Eye (tissue), 1 donor: ENCODE data around the gene PARD3.
"Not testable (repeated sequence)": the region's sequence is repeated elsewhere in the genome, so short reads cannot be mapped to it uniquely, and the experiment has no call there.

ENCODE experiments used
- DNase-seq: peaks from one replicate; pipeline ENCODE4 v3.0.0-alpha.2; 2015

The PARD3 gene

DNA sequence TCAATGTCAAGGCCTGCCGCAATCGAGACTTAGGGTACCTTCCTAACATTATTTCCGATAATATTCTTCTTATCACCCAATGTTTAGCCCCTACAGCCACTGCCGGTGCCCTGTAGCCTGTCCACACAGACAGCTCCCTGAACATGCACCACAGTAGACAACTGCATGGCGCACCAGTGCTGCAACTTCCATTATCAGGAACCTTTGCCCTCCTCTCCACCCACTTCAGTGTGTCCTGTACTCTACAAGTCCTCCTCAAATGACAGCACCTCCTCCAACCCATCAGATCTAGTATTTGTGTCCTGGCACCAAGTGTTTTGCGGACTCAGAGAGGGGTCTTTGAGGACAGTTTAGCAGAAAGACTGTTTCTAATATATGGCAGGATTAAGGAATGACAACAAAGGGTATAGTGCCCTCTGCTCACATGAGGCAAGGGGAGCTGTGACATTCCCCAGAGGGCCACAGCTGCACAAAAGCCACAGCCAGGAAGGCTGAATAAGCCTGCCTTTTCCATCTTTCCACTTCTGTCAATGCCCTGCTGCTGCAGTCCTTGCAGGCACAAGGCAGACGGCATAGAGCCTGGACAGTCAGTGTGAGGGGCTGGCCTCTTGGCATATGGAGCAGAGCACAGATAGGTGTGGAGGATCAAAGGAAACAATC, 335.4 kb downstream of the PARD3 start:
- no peak for DNase-seq

DNA sequence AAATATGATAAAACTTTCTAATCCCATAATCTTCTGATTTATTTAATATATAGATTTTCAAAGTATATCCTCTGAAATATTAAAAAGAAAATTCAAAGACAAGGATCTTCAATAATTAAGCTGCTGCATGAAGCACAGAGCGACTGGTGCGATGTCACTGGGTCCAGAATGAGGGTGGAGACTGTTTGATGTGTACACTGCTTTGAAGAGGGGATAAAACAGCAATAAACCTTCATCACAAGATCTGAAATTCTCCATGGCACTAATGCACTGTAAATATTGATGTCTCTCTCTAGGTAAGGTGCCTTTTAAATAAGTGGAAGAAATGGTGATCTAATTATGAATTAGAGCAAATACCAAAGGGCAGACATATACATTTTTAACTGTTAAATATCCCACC, 337.8 kb downstream of the PARD3 start:
- no peak for DNase-seq

DNA sequence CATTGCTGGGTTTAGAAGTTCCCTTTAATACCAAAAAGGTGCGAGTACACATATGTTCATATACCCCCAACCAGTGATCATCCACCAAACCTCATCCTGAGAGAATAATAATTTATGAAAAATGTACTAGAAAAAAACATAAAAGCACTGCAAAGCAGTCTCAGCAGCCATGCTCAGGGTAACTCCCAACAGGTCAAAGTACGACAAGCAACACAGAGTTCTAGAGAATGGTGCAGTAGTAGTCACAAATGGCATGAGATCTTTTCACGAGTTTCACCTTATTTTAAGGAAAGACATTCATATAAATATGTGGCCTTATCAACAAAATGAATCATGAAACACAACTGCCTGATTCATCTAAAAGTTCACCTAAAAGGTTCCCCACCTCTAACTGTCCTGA, 338.5 kb downstream of the PARD3 start:
- DNase-seq: no peak

DNA sequence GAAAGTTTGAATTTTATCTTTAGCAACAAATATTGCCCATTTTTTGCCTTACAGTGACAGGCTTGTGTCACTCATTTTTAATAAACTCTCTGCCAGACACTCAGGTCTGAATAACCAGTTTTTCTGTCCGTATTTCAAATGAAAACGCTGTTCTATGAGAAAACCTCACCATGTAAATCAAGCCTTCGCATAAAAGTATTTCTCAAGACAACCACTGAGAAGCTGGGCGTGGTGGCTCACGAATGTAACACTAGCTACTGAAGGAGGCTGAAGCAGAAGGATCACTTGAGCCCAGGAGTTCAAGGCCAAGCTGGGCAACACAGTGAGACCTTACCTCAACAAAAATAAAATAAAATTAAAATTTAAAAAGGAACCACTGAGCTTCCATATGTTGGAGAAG, 339.3 kb downstream of the PARD3 start:
- no peak for DNase-seq

DNA sequence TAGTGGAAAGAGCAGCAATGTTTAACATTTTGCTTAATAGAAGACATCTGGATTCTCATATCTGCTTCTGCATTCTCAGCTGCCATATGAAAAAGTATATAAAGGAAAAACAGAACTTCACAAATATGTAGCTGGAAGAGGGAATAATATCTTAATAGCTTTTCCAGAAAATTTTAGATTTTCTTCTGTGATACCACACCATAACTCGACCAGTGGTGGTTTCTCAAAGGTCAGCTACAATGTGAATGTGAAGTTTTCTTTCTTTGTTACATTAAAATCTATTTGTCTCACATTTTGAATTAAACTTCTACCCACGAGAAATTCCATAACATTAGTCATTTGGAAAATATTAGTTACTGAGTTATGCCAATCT, 339.8 kb downstream of the PARD3 start:
- DNase-seq: peak; percentile 32

DNA sequence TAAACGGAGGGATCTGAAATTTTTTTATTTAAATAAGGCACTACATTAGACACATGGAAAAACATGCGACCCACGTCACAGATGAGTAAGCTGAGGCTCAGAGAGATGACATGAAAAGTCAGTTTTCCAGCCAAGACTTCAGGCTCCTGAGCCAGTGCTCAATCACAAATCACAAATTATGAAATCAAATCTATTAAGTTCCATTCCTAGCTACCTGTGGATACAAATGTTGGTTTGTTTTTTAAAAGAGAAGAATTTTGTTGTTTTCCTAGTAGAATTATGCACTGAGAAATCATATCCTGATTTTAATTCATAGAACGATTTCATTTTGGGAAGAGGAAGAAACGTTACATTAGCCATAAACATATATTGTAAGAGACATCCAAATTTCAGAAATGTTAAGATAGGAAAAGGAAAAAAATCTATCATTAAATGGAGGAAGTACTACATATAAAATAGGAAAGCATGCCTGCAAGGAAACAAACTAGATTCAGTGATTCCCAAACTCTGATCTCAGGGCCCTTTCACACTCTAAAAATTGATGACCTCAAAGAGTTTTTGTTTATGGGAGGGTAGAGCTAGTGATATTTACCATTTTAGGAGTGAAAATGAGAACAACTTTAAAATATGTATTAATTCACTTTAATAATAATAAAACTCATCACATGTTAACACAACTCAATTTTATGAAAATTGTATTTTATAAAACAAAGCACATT, 340.4 kb downstream of the PARD3 start:
- DNase-seq: no peak

DNA sequence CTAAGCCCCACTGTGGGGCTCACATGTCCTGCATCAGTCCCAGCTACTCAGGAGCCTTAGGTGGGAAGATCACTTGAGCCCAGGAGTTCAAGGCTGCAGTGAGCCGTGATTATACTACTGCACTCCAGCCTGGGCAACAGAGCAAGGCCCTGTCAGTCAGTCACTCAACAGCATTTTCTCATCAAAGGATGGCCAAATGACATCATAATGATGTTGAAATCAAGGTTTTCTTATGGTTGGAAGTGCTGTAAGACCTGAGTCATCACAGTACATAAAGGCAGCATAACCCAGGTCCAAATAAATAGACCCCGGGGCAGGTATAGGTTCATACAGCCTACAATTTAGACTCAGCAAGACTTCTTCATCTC, 341.1 kb downstream of the PARD3 start:
- DNase-seq: no peak

DNA sequence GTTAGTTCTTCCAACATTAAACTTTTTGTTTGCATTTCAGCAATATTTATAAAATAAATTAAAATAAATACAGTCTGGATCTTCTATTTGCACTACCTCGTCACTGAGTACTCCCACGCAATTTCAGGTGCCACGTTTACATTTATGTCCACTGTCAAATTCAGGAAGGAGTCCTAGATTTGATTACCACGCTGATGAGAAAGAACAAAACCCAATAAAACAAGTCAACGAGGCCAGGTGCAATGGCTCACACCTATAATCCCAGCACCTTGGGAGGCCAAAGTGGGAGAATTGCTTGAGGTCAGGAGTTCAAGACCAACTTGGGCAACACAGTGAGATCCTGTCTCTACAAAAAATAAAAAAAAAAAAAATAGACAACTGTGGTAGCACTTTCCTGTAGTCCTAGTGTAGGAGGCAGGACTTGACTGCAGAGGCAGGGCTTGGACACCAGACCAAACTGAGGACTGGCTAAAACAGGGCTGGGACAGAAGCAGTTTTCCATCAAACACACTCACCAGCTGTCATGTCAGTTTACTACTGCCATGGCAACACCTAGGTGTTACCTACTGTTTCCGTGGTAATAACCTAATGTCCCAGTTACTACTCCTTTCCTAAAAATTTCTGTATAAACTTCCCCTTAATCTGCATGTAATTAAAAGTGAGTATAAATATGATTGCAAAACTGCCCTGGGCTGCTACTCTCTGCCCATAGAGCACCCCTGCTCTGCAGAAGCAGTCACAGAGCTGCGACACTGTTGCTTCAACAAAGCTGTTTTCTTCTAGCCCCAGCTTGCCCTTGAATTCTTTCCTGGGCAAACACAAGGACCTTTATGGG, 341.7 kb downstream of the PARD3 start:
- no peak for DNase-seq

GRCh38 chr10:34470307-34470706, 344.8 kb downstream of the PARD3 start:
- DNase-seq: no peak

GRCh38 chr10:34469446-34469845, 345.6 kb downstream of the PARD3 start:
- no peak for DNase-seq

DNA sequence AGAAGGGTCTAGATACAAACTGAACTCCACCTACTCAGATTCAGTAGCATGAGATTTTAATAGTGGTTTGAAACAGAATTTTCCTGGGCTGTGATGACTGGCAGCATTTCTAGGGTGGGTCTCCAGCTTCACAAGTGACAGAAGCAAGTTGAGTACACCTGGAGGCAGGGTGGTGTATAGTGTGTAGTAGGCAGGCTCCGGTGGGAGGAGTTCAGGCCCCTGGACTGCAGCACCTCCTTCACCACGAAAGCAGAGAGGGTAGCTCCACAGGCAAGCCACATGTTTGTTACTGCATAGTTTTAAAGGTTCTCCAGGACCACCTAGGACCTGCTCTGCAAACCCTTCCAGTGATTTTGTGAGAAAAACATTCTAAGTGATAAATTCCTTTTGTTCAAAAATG, 347.2 kb downstream of the PARD3 start:
- DNase-seq: no peak

- no peak for DNase-seq
These were observed 347.7 kb downstream of the PARD3 start for GRCh38 chr10:34467364-34467763.

- DNase-seq: no peak
These were observed 349.4 kb downstream of the PARD3 start for GRCh38 chr10:34465678-34466077.

- DNase-seq: no peak
These were observed 350.5 kb downstream of the PARD3 start for GRCh38 chr10:34464591-34464990.

GRCh38 chr10:34464000-34464399, 351.1 kb downstream of the PARD3 start:
- no peak for DNase-seq

DNA sequence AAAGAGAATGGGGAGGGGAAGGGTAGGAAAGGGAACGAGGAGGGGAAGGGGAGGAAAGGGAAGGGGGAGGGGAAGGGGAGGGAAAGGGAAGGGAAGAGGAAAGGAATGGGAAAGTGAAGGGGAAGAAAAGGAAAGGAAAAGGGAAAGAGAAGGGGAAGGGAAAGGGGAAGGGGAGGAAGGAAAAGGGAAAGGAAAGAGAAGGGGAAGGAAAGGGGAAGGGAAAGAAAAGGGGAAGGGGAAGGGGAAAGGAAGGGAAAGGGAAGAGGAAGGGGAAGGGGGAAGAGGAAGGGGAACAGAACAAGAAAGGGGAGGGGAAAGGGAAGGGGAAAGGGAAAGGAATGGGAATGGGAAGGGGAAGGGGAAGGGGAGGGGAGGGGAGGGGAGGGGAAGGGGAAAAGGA, 352.1 kb downstream of the PARD3 start:
- no peak for DNase-seq

DNA sequence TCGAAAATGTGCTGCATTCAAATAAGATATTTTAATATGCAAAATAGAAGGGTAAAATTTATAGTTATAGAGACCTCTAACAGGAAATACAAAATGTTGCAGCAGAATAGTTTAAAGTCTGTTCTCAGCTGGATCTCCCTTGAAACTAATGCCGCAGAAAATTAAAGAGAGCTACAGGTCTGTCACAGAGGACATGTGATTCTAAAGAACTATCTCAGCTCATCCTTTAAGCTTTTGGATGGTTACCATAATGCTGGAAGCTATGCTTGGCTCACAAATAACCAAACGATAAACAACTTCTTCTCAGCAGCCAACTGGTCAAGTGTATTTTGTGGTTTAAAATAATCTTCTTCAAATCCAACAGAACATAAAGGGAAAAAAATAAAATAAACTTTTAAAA, 353.0 kb downstream of the PARD3 start:
- DNase-seq: no peak

DNA sequence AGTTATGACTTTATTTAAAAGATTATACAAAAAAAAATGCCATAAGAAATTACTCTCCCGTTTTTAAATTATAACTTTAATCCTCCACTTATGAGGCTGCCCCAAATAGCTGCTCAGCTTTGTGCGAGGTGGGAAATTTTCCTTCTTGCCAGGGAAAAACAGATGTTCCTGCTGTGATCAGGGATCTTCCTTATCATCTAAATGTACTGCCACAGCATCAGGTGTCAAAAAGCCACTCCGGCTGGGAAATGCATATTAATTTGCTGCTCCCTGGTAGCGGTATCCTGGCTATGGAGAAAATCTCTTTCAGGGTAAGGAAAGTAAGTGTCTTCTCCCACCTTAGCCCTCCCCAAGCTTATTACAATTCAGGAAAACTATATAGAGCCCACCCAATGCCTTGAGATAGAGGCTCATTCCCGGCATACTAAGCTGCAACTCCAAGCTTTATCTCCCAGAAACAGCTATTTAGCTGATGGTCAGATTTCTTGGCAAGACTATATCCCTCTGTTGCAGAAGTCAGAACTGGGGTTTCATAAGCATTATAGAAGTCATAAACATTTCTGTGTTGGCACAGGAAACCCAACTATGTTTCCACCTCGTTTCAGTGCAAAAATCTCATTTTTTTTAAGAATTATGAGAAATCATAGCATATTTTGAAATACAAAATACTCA, 360.4 kb downstream of the PARD3 start:
- no peak for DNase-seq

DNA sequence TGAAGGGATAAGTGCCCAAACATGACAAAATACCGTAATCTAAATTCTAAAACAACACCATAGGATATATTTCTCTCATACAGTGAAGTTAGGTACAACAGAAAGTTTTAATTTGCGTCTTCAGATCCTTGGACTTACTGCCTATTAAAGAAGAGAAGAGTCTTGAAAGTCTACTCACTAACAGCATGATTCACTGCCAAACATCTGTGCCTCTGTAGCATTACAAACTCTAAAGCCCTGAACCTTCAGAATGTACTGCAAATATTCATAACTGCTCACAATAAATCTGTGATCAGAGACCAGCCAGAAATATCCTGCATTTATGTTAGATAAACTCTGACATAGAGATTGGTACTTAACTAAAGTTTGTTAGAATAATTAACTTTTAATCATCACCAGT, 365.3 kb downstream of the PARD3 start:
- DNase-seq: no peak

- no peak for DNase-seq
These were observed 369.0 kb downstream of the PARD3 start for GRCh38 chr10:34446049-34446448.

GRCh38 chr10:34444223-34445183, 370.6 kb downstream of the PARD3 start:
- no peak for DNase-seq

- not testable (repeated sequence) for DNase-seq
These were observed 375.7 kb downstream of the PARD3 start for GRCh38 chr10:34439386-34439785.
